HG02973 (cell line): Measurements from ENCODE around the gene MRPL33.

ENCODE experiments used
- ATAC-seq: cut with Tn5 transposase; IDR thresholded peaks from one replicate; pipeline ENCODE4 v1.9.1; 2021; ENCODE audit warnings: moderate library complexity; ENCODE audit not compliant: unreplicated experiment

The MRPL33 gene

DNA sequence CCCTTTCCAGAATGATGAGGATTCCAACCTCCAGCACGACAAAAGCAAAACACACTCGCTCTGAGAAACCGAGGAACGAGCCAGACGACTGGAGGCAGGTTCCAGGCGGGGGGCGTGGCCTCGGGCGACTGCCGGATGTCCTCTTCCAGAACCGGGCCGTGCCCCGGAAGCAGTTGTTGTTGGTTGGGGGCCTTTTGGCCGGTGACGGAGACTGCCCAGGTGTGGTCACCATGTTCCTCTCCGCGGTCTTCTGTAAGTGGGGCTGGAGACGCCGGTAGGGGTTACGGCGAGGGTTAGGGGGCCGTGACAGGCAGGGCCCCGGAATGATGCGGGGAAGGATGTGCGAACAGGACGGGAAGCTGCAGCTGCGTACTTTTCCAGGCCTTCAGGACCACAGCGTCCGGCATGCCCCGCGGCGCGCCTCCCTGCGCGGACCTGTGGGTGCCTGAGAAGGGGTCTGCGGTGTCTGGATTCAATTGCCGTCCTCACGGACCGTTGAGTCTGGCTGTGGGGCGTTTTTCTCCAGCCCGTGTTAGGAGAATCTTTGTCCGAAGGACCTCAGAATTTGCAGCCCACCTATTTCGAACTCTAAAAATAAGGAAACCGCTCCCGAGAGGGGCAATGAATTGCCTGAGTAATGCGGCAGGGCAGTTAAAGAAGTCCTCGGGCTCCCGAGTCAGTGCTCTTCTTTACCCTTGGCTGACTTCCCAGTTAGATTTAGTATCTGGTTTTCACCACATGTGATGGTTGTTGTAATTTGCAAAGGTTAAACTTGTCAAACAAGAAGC, at the start of gene MRPL33:
MRPL33 (plus strand) TSS at position 172 of the 788 bp plus-strand sequence; CDS start at position 231, 59 bp downstream.
- ATAC-seq, result peak; percentile 84

- no peak for ATAC-seq
Measured at GRCh38 chr2:27721884-27722485, 49.5 kb upstream of the MRPL33 start.

DNA sequence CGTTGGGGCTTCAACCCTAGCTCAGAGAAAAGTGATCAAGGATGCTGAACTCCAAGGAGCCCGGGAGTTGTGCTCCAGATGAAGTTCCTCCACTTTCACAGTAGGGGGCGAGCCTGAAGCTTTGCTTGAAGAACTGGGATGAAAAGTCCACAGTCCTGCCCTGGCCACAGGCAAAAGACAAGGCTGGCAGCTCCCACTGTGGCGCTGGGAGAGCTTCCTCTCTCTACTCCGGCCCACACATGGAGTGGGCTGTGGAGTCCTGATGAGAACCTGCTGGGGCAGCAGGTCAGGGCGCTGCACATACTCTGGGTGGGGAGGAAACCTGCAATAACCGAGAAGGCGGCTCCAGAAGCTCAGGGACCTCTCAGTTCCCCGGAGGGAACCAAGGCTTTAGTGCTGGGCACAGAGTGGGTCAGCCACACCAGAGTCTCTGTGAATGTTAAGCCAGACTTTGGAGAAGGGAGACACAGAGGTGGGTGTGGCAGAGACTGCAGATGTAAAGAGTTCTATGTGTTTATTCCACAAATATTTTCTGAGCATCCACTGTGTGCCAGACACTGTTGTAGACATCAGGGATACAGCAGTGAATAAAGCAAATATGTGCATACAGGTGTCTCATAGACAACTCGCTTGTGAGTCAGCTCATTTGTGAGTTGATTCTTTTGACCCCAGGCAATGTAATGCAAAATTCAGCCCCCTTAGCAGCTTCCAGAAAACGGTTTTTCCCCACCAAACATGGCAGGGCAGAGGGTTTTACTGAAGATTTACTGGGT, 48.0 kb upstream of the MRPL33 start:
- no peak for ATAC-seq

DNA sequence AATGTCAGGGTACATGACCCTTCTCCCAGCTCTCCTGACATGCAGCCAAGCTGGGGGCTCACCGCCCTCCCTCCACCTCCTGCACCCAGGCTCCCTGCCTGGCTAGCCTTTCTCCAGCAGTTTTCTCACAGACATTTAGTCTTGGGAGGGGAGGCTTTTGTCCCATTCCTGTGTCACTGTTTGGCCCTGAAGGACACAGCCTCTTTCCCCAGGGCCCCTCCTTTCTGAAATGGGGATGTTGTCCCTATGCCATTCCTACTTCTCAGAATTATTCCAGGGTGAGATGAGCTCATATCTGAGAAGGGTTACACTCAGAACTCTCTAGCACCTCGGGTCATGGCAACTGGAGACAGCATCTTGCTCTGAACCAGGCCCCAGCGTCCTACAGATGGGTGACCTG, 47.3 kb upstream of the MRPL33 start:
- no peak for ATAC-seq

- ATAC-seq, result no peak
Measured at GRCh38 chr2:27724905-27725701, 46.4 kb upstream of the MRPL33 start.

DNA sequence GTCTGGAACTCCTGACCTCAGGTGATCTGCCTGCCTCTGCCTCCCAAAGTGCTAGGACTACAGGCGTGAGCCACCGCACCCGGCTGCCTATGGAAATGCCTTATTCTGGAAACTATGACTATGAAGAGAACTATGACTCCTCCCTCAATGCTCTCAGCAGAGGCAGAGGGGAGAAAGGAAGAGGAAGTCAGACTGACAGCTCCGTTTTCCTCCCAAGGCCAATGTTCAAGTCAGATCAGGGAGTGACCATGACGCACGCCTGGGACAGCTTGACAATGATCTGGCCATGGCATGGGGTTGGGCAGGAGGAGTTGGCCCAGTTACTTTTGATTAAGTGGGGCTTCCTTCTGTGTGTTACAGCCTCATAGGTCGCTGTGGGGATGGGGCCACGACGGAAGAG, 44.3 kb upstream of the MRPL33 start:
- ATAC-seq, result no peak

GRCh38 chr2:27728081-27728858, 43.2 kb upstream of the MRPL33 start:
- ATAC-seq, result no peak

DNA sequence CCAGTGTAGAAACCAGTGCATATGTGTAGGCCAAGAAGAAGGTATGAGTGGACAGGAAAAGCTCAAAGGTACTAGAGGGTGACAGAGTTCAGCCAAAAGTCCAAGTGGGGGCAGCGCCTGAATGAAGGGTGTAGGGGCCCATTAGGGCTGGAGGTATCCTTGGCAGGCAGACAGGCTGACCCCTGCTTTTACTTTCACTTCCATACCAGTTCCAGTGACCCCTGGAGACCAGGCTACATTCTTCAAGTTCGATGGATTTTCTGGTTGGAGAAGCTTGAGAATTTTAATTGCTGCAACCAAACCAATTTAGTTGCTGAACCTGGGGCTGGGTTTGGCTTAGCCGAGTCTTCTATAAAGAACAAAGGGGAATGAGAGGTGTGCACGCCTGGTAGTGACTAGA, 42.3 kb upstream of the MRPL33 start:
- no peak for ATAC-seq

DNA sequence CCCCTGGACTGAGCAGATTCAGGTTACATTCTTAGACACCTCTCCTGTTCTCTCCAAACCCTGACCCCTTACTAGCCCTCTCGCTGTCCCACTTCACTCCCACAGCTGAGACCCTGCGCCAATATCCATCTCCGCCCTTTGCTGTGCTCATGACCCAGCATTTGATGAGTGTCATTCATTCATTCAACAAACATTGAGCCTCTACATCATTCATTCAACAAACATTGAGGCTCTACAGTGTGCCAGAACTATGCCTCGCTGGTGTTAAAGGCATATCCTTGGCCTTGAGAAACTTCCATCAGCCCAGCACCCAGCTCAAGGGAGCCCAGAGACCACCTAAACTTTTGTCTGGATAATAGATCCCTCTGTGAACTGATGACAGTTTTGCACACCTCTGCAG, 41.9 kb upstream of the MRPL33 start:
- no peak for ATAC-seq

GRCh38 chr2:27730261-27730662, 41.3 kb upstream of the MRPL33 start:
- ATAC-seq, result no peak

- no peak for ATAC-seq
Measured at GRCh38 chr2:27730980-27731691, 40.4 kb upstream of the MRPL33 start.

DNA sequence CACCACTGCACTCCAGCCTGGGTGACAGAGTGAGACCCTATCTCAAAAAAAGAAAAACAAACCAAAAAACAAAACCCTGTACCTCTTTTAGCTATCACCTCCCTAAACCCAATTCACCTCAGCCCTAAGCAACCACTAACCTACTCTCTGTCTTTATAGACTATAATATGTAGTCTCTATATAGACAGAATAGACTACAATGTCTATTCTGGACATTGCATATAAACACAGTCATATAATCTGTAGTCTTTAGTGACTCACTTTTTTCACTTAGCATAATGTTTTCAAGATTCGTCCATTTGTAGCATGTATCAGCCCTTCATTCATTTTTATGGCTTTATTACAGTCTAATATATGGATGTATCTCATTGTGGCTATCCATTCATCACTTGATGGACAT, 37.2 kb upstream of the MRPL33 start:
- ATAC-seq, result no peak

DNA sequence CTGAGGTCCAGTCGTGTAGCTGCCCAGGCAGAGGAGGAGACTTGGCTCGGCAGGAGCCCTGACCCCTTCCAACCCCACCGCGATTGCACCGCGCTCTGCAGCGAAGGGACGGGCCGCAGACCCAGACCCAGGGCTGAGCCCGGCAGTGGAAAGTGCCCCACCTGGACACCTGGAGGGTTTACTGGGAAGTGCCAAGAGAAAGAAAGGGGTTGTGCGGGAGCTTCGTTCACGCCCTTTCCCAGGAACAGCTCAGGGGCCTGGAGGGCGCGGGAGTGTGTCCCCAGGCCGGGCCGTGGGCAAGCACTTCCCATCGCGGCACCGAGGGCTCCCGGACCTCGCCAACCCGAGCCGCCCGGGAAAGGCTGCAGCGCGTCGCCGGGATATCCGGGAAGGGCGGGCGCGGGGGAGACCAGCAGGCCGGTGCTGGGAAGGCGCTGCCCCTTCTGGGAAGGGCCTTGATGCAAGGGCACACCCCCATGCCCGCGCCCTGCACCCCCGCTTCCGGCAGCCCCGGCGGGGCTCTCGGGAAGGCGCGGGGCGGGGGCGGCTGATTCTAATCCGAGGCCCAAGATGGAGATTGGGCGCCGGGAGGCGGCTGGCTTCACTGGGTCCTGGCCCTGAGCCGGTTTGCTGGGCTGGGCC, 36.1 kb upstream of the MRPL33 start:
- no peak for ATAC-seq

GRCh38 chr2:27736031-27736889, 35.3 kb upstream of the MRPL33 start:
- no peak for ATAC-seq

DNA sequence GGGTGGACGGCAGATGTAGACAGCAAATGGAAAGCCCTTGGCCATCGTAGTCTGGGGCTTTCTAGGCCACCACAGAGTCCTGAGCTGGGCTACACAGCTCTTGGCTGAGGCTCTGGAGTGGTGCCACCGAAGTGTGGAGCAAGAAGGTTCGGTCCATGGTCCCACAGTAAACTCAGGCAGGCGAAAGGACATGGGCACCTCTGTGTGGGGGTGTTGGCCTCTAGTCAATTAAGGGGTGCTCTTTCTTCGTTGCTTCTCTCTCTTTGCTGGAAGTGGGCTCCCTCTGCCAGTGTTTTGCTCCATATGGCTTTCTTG, 34.7 kb upstream of the MRPL33 start:
- no peak for ATAC-seq

GRCh38 chr2:27737676-27738348, 33.7 kb upstream of the MRPL33 start:
- ATAC-seq, result no peak

DNA sequence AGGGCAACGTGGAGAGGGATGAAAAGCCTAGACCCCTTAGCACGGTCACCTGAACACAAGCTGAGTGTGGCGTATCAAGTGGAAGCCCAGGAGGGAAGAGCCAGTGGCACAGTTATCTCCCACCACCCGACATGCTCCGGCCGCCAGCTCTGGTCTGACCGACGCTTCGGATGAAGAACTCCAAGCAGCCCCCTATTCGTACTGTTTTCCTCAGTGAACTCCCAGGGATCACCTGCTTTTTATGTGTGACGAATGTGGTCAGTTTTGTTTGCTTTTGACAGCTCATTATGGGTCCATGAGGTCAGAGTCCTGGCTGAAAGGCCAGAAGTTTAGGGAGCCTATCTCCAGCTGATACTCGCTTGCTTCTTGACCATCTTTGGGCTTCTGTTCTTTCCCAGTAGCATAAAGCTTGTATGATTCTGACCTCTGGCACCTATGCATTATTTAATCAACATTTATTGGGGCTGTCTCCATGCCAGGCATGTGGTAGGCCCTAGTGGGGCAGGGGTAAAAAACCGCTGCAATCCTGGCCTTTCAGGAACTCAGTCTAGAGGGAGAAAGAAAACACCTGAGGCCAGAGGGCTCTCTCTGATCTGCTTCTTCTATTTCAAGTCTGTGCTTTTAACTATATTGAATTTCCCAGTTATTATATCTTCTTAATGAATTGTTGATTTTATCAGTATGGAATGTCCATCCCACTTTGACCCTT, 33.0 kb upstream of the MRPL33 start:
- no peak for ATAC-seq
